Kidney epithelial cell (primary cell): ENCODE results near the gene ZBTB8A. TPM values are rescaled to one million over a fixed set of nuclear protein-coding genes. Genes with fewer than 3 reads are reported as not detected.
"Not testable (repeated sequence)": the region's sequence is repeated elsewhere in the genome, so short reads cannot be mapped to it uniquely, and the experiment has no call there.

ENCODE experiments used
- DNase-seq: peaks from one replicate; pipeline ENCODE4 v3.0.0-alpha.2; 2010; ENCODE audit warnings: low read depth
- H3K27me3 ChIP-seq: 2 replicates; pipeline ENCODE4 v1.6.0; 2011; ENCODE audit warnings: low read length; ENCODE audit not compliant: control insufficient read depth, insufficient read depth
- H3K36me3 ChIP-seq: 2 replicates; pipeline ENCODE4 v1.5.1; 2011; ENCODE audit warnings: low read length; ENCODE audit not compliant: control insufficient read depth, insufficient read depth
- H3K4me3 ChIP-seq: 2 replicates; pipeline ENCODE4 v1.5.1; 2011; ENCODE audit warnings: low read depth, mild to moderate bottlenecking, control low read depth, low read length
- total RNA-seq: library from RNA; depleted of rRNA; stranded (reverse); fragments of >200 nt; gene quantifications from 2 replicates; pipeline ENCODE4 v1.2.3, GENCODE V29; 2015
- TF ChIP-seq, protein P1 (sequence below): IDR thresholded peaks from 2 replicates; pipeline ENCODE4 v1.5.1; 2011; ENCODE audit warnings: mild to moderate bottlenecking, moderate library complexity, low read length, control low read depth, inconsistent platforms; ENCODE audit not compliant: insufficient read depth, poor library complexity, severe bottlenecking

ZBTB8A gene
- total RNA-seq, 1 donor from 2014 or later, result 7.5 TPM

DNA sequence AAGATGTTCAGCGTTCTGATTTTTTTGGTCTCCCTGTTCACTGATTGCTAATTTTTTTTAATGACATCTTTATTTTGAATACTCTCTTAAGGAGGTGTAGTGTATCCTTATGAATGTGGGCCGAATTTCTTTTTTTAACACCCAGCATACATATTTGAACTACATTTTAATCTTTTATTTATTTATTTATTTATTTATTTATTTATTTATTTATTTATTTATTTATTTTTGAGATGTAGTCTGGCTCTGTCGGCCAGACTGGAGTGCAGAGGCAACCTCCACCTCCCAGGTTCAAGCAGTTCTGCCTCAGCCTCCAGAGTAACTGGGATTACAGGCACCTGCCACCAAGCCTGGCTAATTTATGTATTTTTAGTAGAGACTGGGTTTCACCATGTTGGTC is 15.1 kb downstream of the ZBTB8A start:
- Histone ChIP-seq H3K27me3 (no peaks in the 10 kb centered on the region), H3K4me3 (no peak overlapping the region), H3K36me3 (no peaks in the 10 kb centered on the region)
- no peak for DNase-seq
- TF ChIP-seq, protein P1, sequence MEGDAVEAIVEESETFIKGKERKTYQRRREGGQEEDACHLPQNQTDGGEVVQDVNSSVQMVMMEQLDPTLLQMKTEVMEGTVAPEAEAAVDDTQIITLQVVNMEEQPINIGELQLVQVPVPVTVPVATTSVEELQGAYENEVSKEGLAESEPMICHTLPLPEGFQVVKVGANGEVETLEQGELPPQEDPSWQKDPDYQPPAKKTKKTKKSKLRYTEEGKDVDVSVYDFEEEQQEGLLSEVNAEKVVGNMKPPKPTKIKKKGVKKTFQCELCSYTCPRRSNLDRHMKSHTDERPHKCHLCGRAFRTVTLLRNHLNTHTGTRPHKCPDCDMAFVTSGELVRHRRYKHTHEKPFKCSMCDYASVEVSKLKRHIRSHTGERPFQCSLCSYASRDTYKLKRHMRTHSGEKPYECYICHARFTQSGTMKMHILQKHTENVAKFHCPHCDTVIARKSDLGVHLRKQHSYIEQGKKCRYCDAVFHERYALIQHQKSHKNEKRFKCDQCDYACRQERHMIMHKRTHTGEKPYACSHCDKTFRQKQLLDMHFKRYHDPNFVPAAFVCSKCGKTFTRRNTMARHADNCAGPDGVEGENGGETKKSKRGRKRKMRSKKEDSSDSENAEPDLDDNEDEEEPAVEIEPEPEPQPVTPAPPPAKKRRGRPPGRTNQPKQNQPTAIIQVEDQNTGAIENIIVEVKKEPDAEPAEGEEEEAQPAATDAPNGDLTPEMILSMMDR, result no peak

DNA sequence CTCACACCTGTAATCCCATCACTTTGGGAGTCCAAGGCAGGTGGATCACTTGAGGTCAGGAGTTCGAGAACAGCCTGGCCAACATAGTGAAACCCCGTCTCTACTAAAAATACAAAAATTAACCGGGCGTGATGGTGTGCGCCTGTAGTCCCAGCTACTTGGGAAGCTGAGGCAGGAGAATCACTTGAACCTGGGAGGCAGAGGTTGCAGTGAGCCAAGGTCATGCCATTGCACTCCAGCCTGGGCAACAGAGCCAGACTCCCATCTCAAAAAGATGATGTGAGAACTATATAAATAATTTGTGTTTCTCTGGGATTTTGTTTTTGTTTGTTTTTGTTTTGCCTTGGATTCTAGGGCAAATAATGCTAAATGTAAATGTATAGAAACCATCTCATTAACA is 17.8 kb downstream of the ZBTB8A start:
- not testable (repeated sequence) for DNase-seq, H3K27me3 ChIP-seq, H3K36me3 ChIP-seq, H3K4me3 ChIP-seq

DNA sequence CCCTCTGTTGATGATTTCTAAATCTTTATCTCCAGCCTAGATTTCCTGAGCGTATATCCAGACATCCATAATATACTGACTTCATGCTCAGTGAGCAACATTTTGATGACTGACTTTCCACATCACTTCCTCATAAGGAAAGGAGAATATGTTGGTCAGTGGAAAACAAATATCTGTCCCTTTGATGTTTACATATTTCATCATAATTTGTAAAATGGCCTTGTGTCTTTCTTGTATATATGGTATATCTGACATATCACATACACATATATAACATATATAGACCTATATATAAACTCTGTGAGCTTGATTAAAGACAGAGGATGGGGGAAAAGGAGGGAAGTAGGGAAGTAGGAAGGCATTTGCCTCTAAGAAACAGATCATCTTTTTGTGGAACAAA is 18.6 kb downstream of the ZBTB8A start:
- Histone ChIP-seq H3K36me3 (no peaks in the 10 kb centered on the region), H3K4me3 (no peak overlapping the region), H3K27me3 (no peaks in the 10 kb centered on the region)
- TF ChIP-seq, protein P1, result no peak
- DNase-seq, result no peak

DNA sequence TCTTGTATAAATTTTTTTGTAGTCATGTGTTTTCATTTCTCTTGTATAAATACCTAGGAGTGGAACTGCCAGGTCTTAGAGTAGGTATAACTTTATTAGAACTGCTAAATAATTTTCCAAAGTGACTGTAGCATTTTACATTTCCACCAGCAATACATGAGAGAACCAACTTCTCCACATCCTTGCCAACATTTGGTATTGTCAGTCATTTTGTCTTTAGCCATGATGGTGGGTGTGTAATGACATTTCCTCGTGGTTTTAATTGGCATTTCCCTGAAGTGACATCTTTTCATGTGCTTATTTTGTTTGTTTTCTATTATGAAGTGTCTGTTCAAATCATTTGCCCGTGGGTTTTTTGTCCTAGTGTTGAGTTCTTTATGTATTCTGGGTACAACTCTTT is 29.7 kb downstream of the ZBTB8A start:
- Histone ChIP-seq H3K4me3 (no peak overlapping the region), H3K27me3 (no peaks in the 10 kb centered on the region), H3K36me3 (no peaks in the 10 kb centered on the region)
- no peak for DNase-seq
- TF ChIP-seq, protein P1, result no peak

DNA sequence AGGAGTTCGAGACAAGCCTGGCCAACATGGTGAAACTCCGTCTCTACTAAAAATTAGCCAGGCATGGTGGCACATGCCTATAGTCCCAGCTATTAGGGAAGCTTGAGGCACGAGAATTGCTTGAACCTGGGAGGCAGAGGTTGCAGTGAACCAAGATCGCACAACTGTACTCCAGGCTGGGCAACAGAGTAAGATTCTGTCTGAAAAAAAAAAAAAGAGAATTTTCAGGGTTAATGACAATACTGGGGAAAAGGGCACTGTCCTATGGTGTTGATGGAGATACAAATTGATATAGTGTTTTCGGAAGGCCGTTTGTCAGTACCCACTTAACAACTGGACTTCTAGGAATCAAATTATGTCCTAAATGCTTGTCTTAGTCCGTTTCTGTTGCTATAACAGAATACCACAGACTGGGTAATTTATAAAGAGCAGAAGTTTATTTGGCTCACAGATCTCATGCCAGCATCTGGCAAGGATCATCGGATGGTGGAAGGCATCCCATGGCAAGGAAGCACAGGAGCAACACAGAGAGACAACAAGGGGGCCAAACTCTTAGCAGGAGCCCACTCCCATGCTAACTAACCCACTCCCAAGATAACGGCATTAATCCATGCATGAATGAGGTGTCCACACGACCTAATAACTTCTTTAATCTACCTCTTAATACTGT is 41.3 kb downstream of the ZBTB8A start:
- TF ChIP-seq, protein P1, result no peak
- Histone ChIP-seq H3K27me3 (no peaks in the 10 kb centered on the region), H3K36me3 (no peaks in the 10 kb centered on the region), H3K4me3 (no peak overlapping the region)
- DNase-seq, result no peak

DNA sequence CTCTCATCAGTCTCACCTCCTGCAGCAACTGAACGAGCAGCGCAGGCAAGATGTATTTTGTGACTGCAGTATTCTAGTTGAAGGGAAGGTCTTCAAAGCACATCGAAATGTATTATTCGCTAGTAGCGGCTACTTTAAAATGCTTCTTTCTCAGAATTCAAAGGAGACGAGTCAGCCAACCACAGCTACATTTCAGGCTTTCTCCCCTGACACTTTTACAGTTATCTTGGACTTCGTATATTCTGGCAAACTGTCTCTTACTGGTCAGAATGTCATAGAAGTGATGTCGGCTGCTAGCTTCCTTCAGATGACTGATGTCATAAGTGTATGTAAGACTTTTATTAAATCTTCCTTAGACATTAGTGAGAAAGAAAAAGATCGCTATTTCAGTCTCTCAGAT is 53.7 kb downstream of the ZBTB8A start:
- TF ChIP-seq, protein P1, result no peak
- DNase-seq, result peak; percentile 7
- H3K36me3 ChIP-seq, result no peaks in the 10 kb centered on the region
- no peak overlapping the region for H3K4me3 ChIP-seq
- H3K27me3 ChIP-seq, result no peaks in the 10 kb centered on the region
